Prostate gland (tissue), 2 donors: ENCODE results near the gene LPAR2. TPM values are rescaled to one million over a fixed set of nuclear protein-coding genes. Genes with fewer than 3 reads are reported as not detected.

Source experiments
- DNase-seq: peaks from one replicate; pipeline ENCODE4 v3.0.0-alpha.2; 2019; ENCODE audit warnings: low spot score
- H3K27ac ChIP-seq, 2 donors: fragments of 200-600 bp; sonication (generic); 2 replicates each; pipeline ENCODE4 v1.5.1; 2017 to 2019
- H3K27me3 ChIP-seq: fragments of 200-600 bp; sonication (generic); replicated peaks from 2 replicates; pipeline ENCODE4 v1.5.1; 2019; ENCODE audit not compliant: insufficient read depth
- H3K36me3 ChIP-seq, 2 donors: fragments of 200-600 bp; sonication (generic); 1 replicate in 1 of 2; 2 replicates in 1 of 2; pipeline versions ENCODE4 v1.5.1 to v1.8.1; 2017 to 2019
- H3K4me1 ChIP-seq: fragments of 200-600 bp; sonication (generic); replicated peaks from 2 replicates; pipeline ENCODE4 v1.5.1; 2019
- H3K4me3 ChIP-seq, 2 donors: fragments of 200-600 bp; sonication (generic); 2 replicates each; pipeline ENCODE4 v1.5.1; 2017 to 2019
- H3K9me3 ChIP-seq: fragments of 200-600 bp; sonication (generic); 2 replicates; pipeline ENCODE4 v1.5.1; 2017
- POLR2A ChIP-seq: fragments of 450-650 bp; IDR thresholded peaks from one replicate; pipeline ENCODE4 v1.6.1; 2016; ENCODE audit warnings: antibody characterized with exemption, mild to moderate bottlenecking
- POLR2AphosphoS5 ChIP-seq: sonication (generic); formaldehyde crosslinking; IDR thresholded peaks from one replicate; pipeline ENCODE4 v1.6.1; 2017; ENCODE audit warnings: antibody characterized with exemption
- WGBS: methylation state at CpG from one replicate; pipeline ENCODE4 v1.1.5; 2018; 5-methylcytosine and 5-hydroxymethylcytosine counted together
- intact Hi-C: fragments of 100-400 bp; cut with DNase I; formaldehyde crosslinking; loops from one replicate; pipeline ENCODE4 v1.14.2; 2022
- total RNA-seq, 2 donors: library from RNA; depleted of rRNA; stranded (reverse); fragments of >200 nt; gene quantifications; one replicate each; pipeline ENCODE4 v1.1.0, GENCODE V29; 2016
- TF ChIP-seq, protein P1 (sequence below), 4 experiments: fragments of 200-600 bp in 2 of 4; fragments of 450-650 bp in 2 of 4; sonication (generic) in 2 of 4; IDR thresholded peaks; 1 replicate in 3 of 4; 2 replicates in 1 of 4; pipeline ENCODE4 v1.5.1; 2016 to 2019; ENCODE audit warnings: antibody characterized with exemption in 4 of 4, mild to moderate bottlenecking in 2 of 4, moderate library complexity in 2 of 4

Gene LPAR2
- total RNA-seq, 2 donors from 2014 or later: 39.7 to 167 TPM

DNA sequence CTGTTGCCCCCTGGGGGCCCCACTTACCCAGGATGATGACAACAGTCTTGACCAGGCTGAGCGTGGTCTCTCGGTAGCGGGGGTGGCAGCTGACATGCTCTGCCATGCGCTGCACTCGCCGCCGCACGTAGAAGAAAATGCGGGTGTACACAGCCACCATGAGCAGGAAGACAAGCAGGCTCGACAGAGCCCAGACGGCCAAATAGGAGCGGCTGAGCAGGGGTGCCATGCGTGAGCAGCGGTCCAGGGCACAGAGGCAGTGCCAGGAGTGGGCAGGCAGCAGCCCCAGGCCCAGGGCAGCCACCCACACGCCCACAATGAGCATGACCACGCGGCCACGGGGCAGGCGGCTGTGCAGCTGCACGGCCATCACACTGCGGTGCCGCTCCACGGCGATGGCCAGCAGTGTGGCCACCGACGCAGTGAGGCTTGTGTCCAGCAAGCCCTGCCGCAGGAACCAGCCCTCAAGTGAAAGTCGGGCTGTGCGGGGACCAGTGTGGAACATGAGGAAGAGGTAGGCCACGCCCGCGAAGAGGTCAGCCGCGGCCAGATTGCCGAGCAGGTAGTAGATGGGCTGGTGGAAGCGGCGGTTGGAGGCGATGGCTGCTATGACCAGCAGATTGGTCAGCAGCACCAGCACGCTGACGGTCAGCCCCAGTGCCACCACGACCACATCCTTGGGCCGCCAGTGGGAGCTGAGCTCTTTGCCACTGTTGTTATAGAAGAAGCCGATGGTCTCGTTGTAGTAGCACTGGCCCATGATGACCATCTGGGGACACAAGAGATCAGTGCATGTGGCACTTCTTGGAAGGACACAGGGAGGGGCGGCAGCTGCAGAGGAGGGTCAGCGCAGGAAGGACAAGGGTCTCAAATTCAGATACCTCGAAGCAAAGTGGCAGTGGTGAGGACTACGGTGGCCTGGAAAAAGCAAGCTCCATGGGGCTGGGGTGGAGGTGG is 1.2 kb downstream of the LPAR2 start:
- no peak for DNase-seq
- TF ChIP-seq, protein P1, sequence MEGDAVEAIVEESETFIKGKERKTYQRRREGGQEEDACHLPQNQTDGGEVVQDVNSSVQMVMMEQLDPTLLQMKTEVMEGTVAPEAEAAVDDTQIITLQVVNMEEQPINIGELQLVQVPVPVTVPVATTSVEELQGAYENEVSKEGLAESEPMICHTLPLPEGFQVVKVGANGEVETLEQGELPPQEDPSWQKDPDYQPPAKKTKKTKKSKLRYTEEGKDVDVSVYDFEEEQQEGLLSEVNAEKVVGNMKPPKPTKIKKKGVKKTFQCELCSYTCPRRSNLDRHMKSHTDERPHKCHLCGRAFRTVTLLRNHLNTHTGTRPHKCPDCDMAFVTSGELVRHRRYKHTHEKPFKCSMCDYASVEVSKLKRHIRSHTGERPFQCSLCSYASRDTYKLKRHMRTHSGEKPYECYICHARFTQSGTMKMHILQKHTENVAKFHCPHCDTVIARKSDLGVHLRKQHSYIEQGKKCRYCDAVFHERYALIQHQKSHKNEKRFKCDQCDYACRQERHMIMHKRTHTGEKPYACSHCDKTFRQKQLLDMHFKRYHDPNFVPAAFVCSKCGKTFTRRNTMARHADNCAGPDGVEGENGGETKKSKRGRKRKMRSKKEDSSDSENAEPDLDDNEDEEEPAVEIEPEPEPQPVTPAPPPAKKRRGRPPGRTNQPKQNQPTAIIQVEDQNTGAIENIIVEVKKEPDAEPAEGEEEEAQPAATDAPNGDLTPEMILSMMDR (IDR thresholded peaks at IDR 0.05): no peak
- no peak for TF ChIP-seq POLR2A
- H3K27me3 ChIP-seq: no peaks in the 10 kb centered on the region
- intact Hi-C loops: no loop called here
- H3K9me3 ChIP-seq: no peaks in the 10 kb centered on the region
- H3K36me3 ChIP-seq: no peaks in the 10 kb centered on the region
- 88% methylated on average over 48 of the region's 48 CpGs for WGBS
- H3K27ac ChIP-seq: peak overlapping the region in 1 of 2 donors; percentile 92
- peaks cover 3% of the 10 kb centered on the region for H3K4me1 ChIP-seq
- H3K4me3 ChIP-seq: peak overlapping the region in 1 of 2 donors; percentile 76

DNA sequence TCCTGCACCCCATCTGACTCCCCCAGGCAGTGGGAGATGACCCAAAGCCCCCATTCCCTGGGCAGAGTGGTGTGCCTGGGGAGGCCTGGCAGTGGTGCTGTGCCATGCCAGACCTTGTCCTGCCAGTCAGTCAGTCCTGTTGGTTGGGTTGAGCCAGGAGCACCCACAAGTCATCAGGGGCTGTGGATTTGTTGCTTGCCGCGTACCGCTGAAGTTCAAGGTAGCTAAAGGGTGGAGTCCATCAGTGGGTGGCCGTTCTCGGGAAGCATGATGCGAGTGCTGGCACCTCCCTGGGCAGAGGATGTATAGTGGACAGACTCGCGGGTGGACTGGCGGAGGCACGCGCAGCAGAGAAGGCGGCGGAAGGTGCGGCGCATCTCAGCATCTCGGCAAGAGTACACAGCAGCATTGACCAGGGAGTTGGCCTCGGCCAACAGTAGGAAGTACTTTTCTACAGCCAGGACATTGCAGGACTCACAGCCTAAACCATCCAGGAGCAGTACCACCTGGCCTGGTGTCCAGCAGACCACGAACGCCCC is 3.9 kb downstream of the LPAR2 start:
- Histone ChIP-seq H3K27ac (no peak overlapping the region), H3K27me3 (no peaks in the 10 kb centered on the region), H3K9me3 (no peaks in the 10 kb centered on the region), H3K4me1 (peaks cover 3% of the 10 kb centered on the region), H3K4me3 (no peak overlapping the region), H3K36me3 (no peaks in the 10 kb centered on the region)
- intact Hi-C loops: no loop called here
- TF ChIP-seq POLR2AphosphoS5 (no peak), POLR2A (no peak)
- TF ChIP-seq, protein P1 (IDR thresholded peaks at IDR 0.05): no peak
- 93% methylated on average over 19 of the region's 19 CpGs for WGBS
- no peak for DNase-seq

DNA sequence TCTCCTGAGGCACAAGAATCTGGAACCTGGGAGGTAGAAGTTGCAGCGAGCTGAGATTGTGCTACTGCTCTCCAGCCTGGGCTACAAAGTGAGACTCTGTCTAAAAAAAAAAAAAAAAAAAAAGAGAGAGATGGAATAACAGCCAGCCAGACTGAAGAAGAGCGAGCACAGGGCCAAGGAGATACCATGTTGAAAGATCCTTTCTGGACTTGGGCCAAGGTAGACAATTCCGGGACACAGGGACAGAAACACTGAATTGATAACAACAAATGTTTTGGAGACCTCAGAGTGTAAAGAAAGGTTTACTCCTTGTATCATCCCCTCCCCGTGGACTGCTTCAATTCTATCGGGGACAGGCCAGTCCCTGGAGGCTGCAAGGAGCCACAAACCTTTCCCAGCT is 4.6 kb downstream of the LPAR2 start:
- DNase-seq: no peak
- H3K27me3 ChIP-seq: no peaks in the 10 kb centered on the region
- no peak overlapping the region for H3K4me3 ChIP-seq
- intact Hi-C loops: no loop called here
- no peaks in the 10 kb centered on the region for H3K36me3 ChIP-seq
- TF ChIP-seq POLR2AphosphoS5 (no peak), POLR2A (no peak)
- TF ChIP-seq, protein P1 (IDR thresholded peaks at IDR 0.05): no peak
- H3K9me3 ChIP-seq: no peaks in the 10 kb centered on the region
- no peak overlapping the region for H3K27ac ChIP-seq
- H3K4me1 ChIP-seq: peaks cover 3% of the 10 kb centered on the region
- 56% methylated on average over 5 of the region's 5 CpGs for WGBS

DNA sequence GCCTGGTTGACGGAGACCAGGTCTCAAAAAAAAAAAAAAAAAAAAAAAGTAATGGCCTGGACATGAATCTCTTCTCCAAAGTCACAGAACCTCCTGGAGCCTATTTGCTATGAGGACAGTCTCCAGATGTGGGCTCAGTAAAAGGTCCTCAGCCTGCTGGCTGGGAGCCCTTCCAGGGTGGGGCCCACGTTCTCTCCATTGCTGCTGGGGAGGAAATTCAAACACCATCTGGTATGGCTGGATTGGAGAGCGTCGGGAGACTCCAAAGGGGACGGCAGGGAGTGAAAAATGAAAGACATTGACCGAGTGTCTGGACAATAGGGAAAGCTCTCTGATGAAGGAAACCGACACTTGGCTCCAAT is 8.2 kb downstream of the LPAR2 start:
- Histone ChIP-seq H3K4me3 (no peak overlapping the region), H3K36me3 (no peaks in the 10 kb centered on the region), H3K4me1 (no peaks in the 10 kb centered on the region), H3K27me3 (no peaks in the 10 kb centered on the region), H3K27ac (no peak overlapping the region), H3K9me3 (no peaks in the 10 kb centered on the region)
- intact Hi-C loops: no loop called here
- 86% methylated on average over 7 of the region's 7 CpGs for WGBS
- DNase-seq: no peak
- TF ChIP-seq POLR2A: no peak
- no peak for TF ChIP-seq POLR2AphosphoS5
- TF ChIP-seq, protein P1 (IDR thresholded peaks at IDR 0.05): no peak
